H1 (cell line): Measurements from ENCODE around the gene OPCML. TPM values are rescaled to one million over a fixed set of nuclear protein-coding genes. Genes with fewer than 3 reads are reported as not detected.

ENCODE experiments used
- CTCF ChIA-PET: fragments of 300-600 bp; sonication (Branson Sonifier 250); formaldehyde crosslinking; loops from one replicate; lab custom pipeline; 2021; ENCODE audit not compliant: partially characterized antibody; lab: Charles Lee
- POLR2A ChIA-PET: fragments of 300-600 bp; sonication (Branson Sonifier 250); formaldehyde crosslinking; loops from one replicate; lab custom pipeline; 2021; ENCODE audit warnings: inconsistent platforms; ENCODE audit not compliant: partially characterized antibody; lab: Charles Lee
- DNase-seq, 2 experiments: peaks; one replicate each; pipeline versions ENCODE4 v3.0.0 to v3.0.0-alpha.2; 2010 to 2022; ENCODE audit warnings: low spot score in 2 of 2, low read depth in 1 of 2, mixed read lengths in 1 of 2
- FAIRE-seq: peaks from 2 replicates; lab custom pipeline; 2011; peaks lifted over from hg19 to GRCh38; lab: Jason Lieb, UNC
- H2AFZ ChIP-seq: 2 replicates; pipeline ENCODE4 v1.8.1; 2012; ENCODE audit warnings: low read length, inconsistent platforms
- H2AK5ac ChIP-seq: 2 replicates; pipeline ENCODE4 v1.6.1; 2013; ENCODE audit warnings: low read depth, low read length
- H2BK120ac ChIP-seq: replicated peaks from 2 replicates; pipeline ENCODE3; 2013; ENCODE audit warnings: low read depth, low read length, inconsistent platforms
- H2BK12ac ChIP-seq: 2 replicates; pipeline ENCODE4 v1.6.1; 2013; ENCODE audit warnings: low read depth, low read length
- H2BK15ac ChIP-seq: 2 replicates; pipeline ENCODE4 v1.6.1; 2013; ENCODE audit warnings: low read length
- H2BK20ac ChIP-seq: 2 replicates; pipeline ENCODE4 v1.6.1; 2013; ENCODE audit warnings: low read length
- H2BK5ac ChIP-seq: 2 replicates; pipeline ENCODE4 v1.6.1; 2013; ENCODE audit warnings: low read depth, low read length
- H3K14ac ChIP-seq: 2 replicates; pipeline ENCODE4 v1.6.1; 2013; ENCODE audit warnings: inconsistent platforms; ENCODE audit not compliant: insufficient read length
- H3K18ac ChIP-seq: 2 replicates; pipeline ENCODE4 v1.6.1; 2013; ENCODE audit warnings: low read length; ENCODE audit errors: extremely low read depth
- H3K23ac ChIP-seq: 2 replicates; pipeline ENCODE4 v1.6.1; 2013; ENCODE audit warnings: inconsistent platforms; ENCODE audit not compliant: insufficient read length
- H3K23me2 ChIP-seq: 2 replicates; pipeline ENCODE4 v1.6.1; 2013; ENCODE audit warnings: low read depth, low read length
- H3K27ac ChIP-seq: 2 replicates; pipeline ENCODE4 v1.6.1; 2011; ENCODE audit warnings: low read depth, low read length, inconsistent platforms
- H3K27me3 ChIP-seq, 4 experiments: replicated peaks in 1 of 4; 1 replicate in 1 of 4; 2 replicates in 3 of 4; pipeline versions ENCODE4 v1.6.1 to v1.8.1; 2011 to 2013; ENCODE audit warnings: low read length in 3 of 4, mild to moderate bottlenecking in 3 of 4, inconsistent platforms in 2 of 4, mixed read lengths in 2 of 4, moderate library complexity in 1 of 4; ENCODE audit not compliant: control insufficient read depth in 3 of 4, insufficient read depth in 3 of 4; ENCODE audit errors: extremely low read depth in 1 of 4
- H3K36me3 ChIP-seq, 4 experiments: 2 replicates each; pipeline versions ENCODE4 v1.6.1 to v1.8.1; 2011 to 2013; ENCODE audit warnings: mild to moderate bottlenecking in 4 of 4, low read length in 3 of 4, moderate library complexity in 2 of 4, control low read depth in 1 of 4, inconsistent platforms in 1 of 4; ENCODE audit not compliant: insufficient read depth in 4 of 4, control insufficient read depth in 2 of 4
- H3K4ac ChIP-seq: replicated peaks from 2 replicates; pipeline ENCODE3; 2013; ENCODE audit warnings: low read length, low read depth, mixed read lengths, inconsistent platforms; ENCODE audit not compliant: insufficient read length
- H3K4me1 ChIP-seq, 4 experiments: replicated peaks in 1 of 4; 1 replicate in 1 of 4; 2 replicates in 3 of 4; pipeline versions ENCODE4 v1.6.1 to v1.8.1; 2011 to 2013; ENCODE audit warnings: low read length in 3 of 4, inconsistent platforms in 2 of 4, mixed read lengths in 1 of 4; ENCODE audit not compliant: insufficient read depth in 4 of 4, control insufficient read depth in 3 of 4
- H3K4me2 ChIP-seq, 2 experiments: 2 replicates each; pipeline versions ENCODE4 v1.6.1 to v1.8.1; 2011 to 2013; ENCODE audit warnings: low read depth in 2 of 2, low read length in 2 of 2, control low read depth in 1 of 2, inconsistent platforms in 1 of 2, mild to moderate bottlenecking in 1 of 2; ENCODE audit not compliant: insufficient read depth in 1 of 2
- H3K4me3 ChIP-seq, 4 experiments: fragments of 200-600, 300-600 bp in 1 of 4; sonication (generic), shearing (Covaris generic), sonication (Bioruptor Twin) in 1 of 4; 2 replicates each; pipeline versions ENCODE4 v1.5.1 to v1.8.1; 2011 to 2016; ENCODE audit warnings: low read length in 4 of 4, low read depth in 3 of 4, control low read depth in 2 of 4, inconsistent platforms in 2 of 4, mild to moderate bottlenecking in 2 of 4, mixed read lengths in 1 of 4, moderate library complexity in 1 of 4; ENCODE audit not compliant: insufficient read depth in 2 of 4; ENCODE audit errors: extremely low read depth in 1 of 4
- H3K56ac ChIP-seq: replicated peaks from 2 replicates; pipeline ENCODE3; 2013; ENCODE audit warnings: low read depth, mild to moderate bottlenecking, mixed read lengths, low read length, inconsistent platforms; ENCODE audit not compliant: insufficient read length
- H3K79me1 ChIP-seq: 2 replicates; pipeline ENCODE4 v1.6.1; 2013; ENCODE audit warnings: low read depth, low read length, control low read depth
- H3K79me2 ChIP-seq, 2 experiments: 2 replicates each; pipeline versions ENCODE4 v1.6.1 to v1.8.1; 2012 to 2013; ENCODE audit warnings: low read length in 2 of 2, mild to moderate bottlenecking in 2 of 2, inconsistent platforms in 1 of 2; ENCODE audit not compliant: insufficient read depth in 2 of 2, control insufficient read depth in 1 of 2
- H3K9ac ChIP-seq, 4 experiments: replicated peaks in 1 of 4; 1 replicate in 1 of 4; 2 replicates in 3 of 4; pipeline versions ENCODE4 v1.6.1 to v1.8.1; 2011 to 2013; ENCODE audit warnings: low read depth in 3 of 4, low read length in 3 of 4, control low read depth in 2 of 4, mild to moderate bottlenecking in 2 of 4, moderate library complexity in 2 of 4, inconsistent platforms in 1 of 4; ENCODE audit errors: extremely low read depth in 1 of 4
- H3K9me3 ChIP-seq, 2 experiments: 2 replicates each; pipeline versions ENCODE4 v1.6.1 to v1.8.1; 2012 to 2013; ENCODE audit warnings: mild to moderate bottlenecking in 2 of 2, moderate library complexity in 2 of 2, control low read depth in 1 of 2, inconsistent platforms in 1 of 2, low read depth in 1 of 2, low read length in 1 of 2, mixed read lengths in 1 of 2; ENCODE audit not compliant: insufficient read depth in 2 of 2
- H4K20me1 ChIP-seq, 2 experiments: replicated peaks in 1 of 2; 2 replicates each; pipeline versions ENCODE3 to v1.8.1; 2011 to 2013; ENCODE audit warnings: inconsistent platforms in 2 of 2, low read length in 2 of 2, mild to moderate bottlenecking in 1 of 2; ENCODE audit not compliant: insufficient read depth in 2 of 2, control insufficient read depth in 1 of 2
- H4K5ac ChIP-seq: 2 replicates; pipeline ENCODE4 v1.6.1; 2013; ENCODE audit warnings: low read length, low read depth, mixed read lengths, inconsistent platforms; ENCODE audit not compliant: insufficient read length
- H4K8ac ChIP-seq: 2 replicates; pipeline ENCODE4 v1.8.0; 2013; ENCODE audit warnings: mild to moderate bottlenecking, moderate library complexity, low read length, inconsistent platforms; ENCODE audit not compliant: insufficient read depth; ENCODE audit errors: extremely low read depth
- H4K91ac ChIP-seq: replicated peaks from 2 replicates; pipeline ENCODE3; 2013; ENCODE audit warnings: low read length, mixed read lengths, inconsistent platforms; ENCODE audit not compliant: insufficient read length
- ATF2 ChIP-seq: IDR thresholded peaks from 2 replicates; pipeline ENCODE4 v1.6.1; 2012; ENCODE audit warnings: low read length, inconsistent platforms
- BACH1 ChIP-seq: IDR thresholded peaks from 2 replicates; pipeline ENCODE4 v1.6.1; 2012; ENCODE audit warnings: low read length, improper control_type of control experiment
- CREB1 ChIP-seq: IDR thresholded peaks from 2 replicates; pipeline ENCODE4 v1.6.1; 2012; ENCODE audit warnings: inconsistent platforms
- CTBP2 ChIP-seq: IDR thresholded peaks from 2 replicates; pipeline ENCODE4 v1.7.0; 2011; ENCODE audit warnings: borderline replicate concordance, mild to moderate bottlenecking, moderate library complexity, mixed read lengths, low read length; ENCODE audit not compliant: insufficient read depth, insufficient read length
- GABPA ChIP-seq: IDR thresholded peaks from 2 replicates; pipeline ENCODE4 v1.6.1; 2011; ENCODE audit warnings: mild to moderate bottlenecking, low read length, moderate library complexity, borderline replicate concordance; ENCODE audit not compliant: insufficient read depth
- GTF2F1 ChIP-seq: IDR thresholded peaks from 2 replicates; pipeline ENCODE4 v1.6.1; 2012; ENCODE audit warnings: low read depth, low read length, improper control_type of control experiment, borderline replicate concordance
- MAX ChIP-seq: IDR thresholded peaks from 2 replicates; pipeline ENCODE4 v1.6.1; 2012; ENCODE audit warnings: inconsistent platforms
- POLR2AphosphoS5 ChIP-seq: IDR thresholded peaks from 2 replicates; pipeline ENCODE4 v1.6.1; 2011; ENCODE audit warnings: low read depth, low read length
- SIN3A ChIP-seq, 2 experiments: IDR thresholded peaks in 1 of 2; conservative IDR thresholded peaks in 1 of 2; 2 replicates each; pipeline ENCODE4 v1.6.1; 2011 to 2012; ENCODE audit warnings: low read length in 2 of 2, improper control_type of control experiment in 1 of 2, low read depth in 1 of 2, mild to moderate bottlenecking in 1 of 2
- SUZ12 ChIP-seq: fragments of 200-600 bp; sonication (generic); IDR thresholded peaks from 2 replicates; pipeline ENCODE4 v1.6.1; 2012; ENCODE audit warnings: mild to moderate bottlenecking, inconsistent platforms, low read length, moderate library complexity, mixed read lengths
- WGBS, 2 experiments: shearing (Covaris generic) in 1 of 2; methylation state at CpG; one replicate each; pipeline versions ENCODE4 v1.1.6 to v1.1.7; 2013 to 2015; ENCODE audit warnings: low lambda C conversion rate in 2 of 2, mixed read lengths in 2 of 2, inconsistent platforms in 1 of 2, low coverage in 1 of 2, missing lambda C conversion rate in 1 of 2; ENCODE audit not compliant: insufficient replicate concordance in 2 of 2, insufficient coverage in 1 of 2, insufficient read length in 1 of 2; ENCODE audit errors: extremely low coverage in 1 of 2, missing lambda C conversion rate in 1 of 2; 5-methylcytosine and 5-hydroxymethylcytosine counted together
- polyA plus RNA-seq, 7 experiments: library from polyadenylated mRNA; depleted of rRNA in 3 of 7; stranded (reverse) in 5 of 7; unstranded in 2 of 7; fragments of >200 nt in 5 of 7; fragments of 200-250 nt in 2 of 7; gene quantifications; 1 replicate in 5 of 7; 2 replicates in 1 of 7; 4 replicates in 1 of 7; pipeline versions ENCODE4 v1.2.1 to v1.2.3, GENCODE V29; 2011 to 2013; ENCODE audit warnings: missing spikeins in 2 of 7, mixed read lengths in 2 of 7
- total RNA-seq: library from RNA; stranded (reverse); fragmentation: NEBNext Ultra II Directional; extraction: Animal tissue kit (Norgen Biotek cat#: 25700); gene quantifications from 2 replicates; pipeline ENCODE4 v1.2.1, GENCODE V29; 2021

Gene OPCML
- total and polyA plus RNA-seq, 2 of the 8 experiments (the other 6 are each of a cell fraction or from before 2014, with no cell fraction given) = 2.3 to 3.1 TPM

GRCh38 chr11:132472411-132473172, 1059.7 kb downstream of the OPCML start:
- no peaks in the 10 kb centered on the region for H3K79me1 ChIP-seq
- H2BK120ac ChIP-seq = no peak overlapping the region
- no peak overlapping the region for H3K23ac ChIP-seq
- no peak overlapping the region for H3K18ac ChIP-seq
- peaks cover 7% of the 10 kb centered on the region; the same call in 1 of the 2 replicates for H3K23me2 ChIP-seq
- peaks cover 0 to 2% of the 10 kb centered on the region in 2 experiments for H4K20me1 ChIP-seq
- no peak overlapping the region for H2BK12ac ChIP-seq
- H3K9me3 ChIP-seq = 0 out of 4 replicates have a peak, but pooled peaks cover 0 to 4% of the 10 kb centered on the region in 2 experiments
- no peak overlapping the region for H2BK5ac ChIP-seq
- H3K4ac ChIP-seq = no peak overlapping the region
- no peak overlapping the region for H3K27ac ChIP-seq
- H3K4me3 ChIP-seq = no peak overlapping the region
- no peak overlapping the region for H3K4me2 ChIP-seq
- ChIA-PET POLR2A (no interaction called here), CTCF (interaction anchor here (1.2 kb wide), 1 partner anchor 194 kb away, joined by 3 read pairs; no protein-coding TSS in a partner anchor)
- H2BK20ac ChIP-seq = no peak overlapping the region
- H2AFZ ChIP-seq = no peak overlapping the region
- no peak overlapping the region for H2BK15ac ChIP-seq
- no peak overlapping the region for H3K56ac ChIP-seq
- H3K9ac ChIP-seq = no peak overlapping the region
- no peaks in the 10 kb centered on the region for H3K27me3 ChIP-seq
- no peaks in the 10 kb centered on the region for H3K36me3 ChIP-seq
- H3K4me1 ChIP-seq = no peaks in the 10 kb centered on the region
- 94% methylated on average over 6 of the region's 6 CpGs; no CpG with 5 or more reads in 1 of the 2 experiments for WGBS, 2 experiments
- no peak overlapping the region for H4K5ac ChIP-seq
- no peak overlapping the region for H2AK5ac ChIP-seq
- no peak overlapping the region for H3K14ac ChIP-seq
- no peak overlapping the region for H4K91ac ChIP-seq
- no peaks in the 10 kb centered on the region for H3K79me2 ChIP-seq
- H4K8ac ChIP-seq = no peak overlapping the region
- FAIRE-seq (no peak), DNase-seq (no peak)
- no peak for TF ChIP-seq MAX
- TF ChIP-seq SUZ12 = no peak
- TF ChIP-seq ATF2 = no peak
- no peak for TF ChIP-seq POLR2AphosphoS5
- TF ChIP-seq GTF2F1 = no peak
- TF ChIP-seq CTBP2 = no peak
- TF ChIP-seq GABPA = no peak
- TF ChIP-seq BACH1 = no peak
- TF ChIP-seq CREB1 = no peak
- TF ChIP-seq SIN3A (conservative IDR thresholded peaks at IDR 0.05 in 1 of 2, IDR thresholded peaks at IDR 0.05 in 1 of 2; ENCODE audit: low read depth in 1 of 2, low read length in 2 of 2) = no peak
